Stimulated activated effector memory CD8-positive, alpha-beta T cell treated with anti-CD3 and anti-CD28 coated beads, Interleukin-12 subunit alpha, Interleukin-12 subunit beta, amount 100 ng/mL, for 72 hours (primary cell): Measurements from ENCODE around the gene OTULINL.

Source experiments
- ATAC-seq: fragments of 150-1000 bp; cut with Tn5 transposase; 2 replicates; pipeline ENCODE4 v1.10.0; 2021
- DNase-seq, 2 donors: peaks; one replicate each; pipeline ENCODE4 v3.0.0; 2021 to 2022; ENCODE audit warnings: low spot score in 2 of 2
- H3K27ac Mint-ChIP-seq: one replicate; pipeline ENCODE4 v1.8.0; 2022; ENCODE audit warnings: mild to moderate bottlenecking, mixed read lengths
- H3K36me3 Mint-ChIP-seq: one replicate; pipeline ENCODE4 v1.8.0; 2022; ENCODE audit warnings: mild to moderate bottlenecking, mixed read lengths
- H3K4me1 Mint-ChIP-seq: one replicate; pipeline ENCODE4 v1.8.0; 2022; ENCODE audit warnings: mixed read lengths
- H3K4me3 Mint-ChIP-seq: one replicate; pipeline ENCODE4 v1.8.0; 2022; ENCODE audit warnings: mild to moderate bottlenecking, mixed read lengths
- H3K9me3 Mint-ChIP-seq: one replicate; pipeline ENCODE4 v1.8.0; 2022; ENCODE audit warnings: mixed read lengths

The OTULINL gene

GRCh38 chr5:14660833-14661232, 79.2 kb downstream of the OTULINL start:
- Mint-ChIP-seq H3K4me3 (no peak overlapping the region), H3K9me3 (no peaks in the 10 kb centered on the region), H3K27ac (no peak overlapping the region), H3K36me3 (peaks cover 16% of the 10 kb centered on the region), H3K4me1 (peaks cover 35% of the 10 kb centered on the region)
- ATAC-seq (no peak), DNase-seq (no peak)
